GM12891 (cell line): Measurements from ENCODE around the gene AAMP.

Source experiments
- POLR2A ChIP-seq: IDR thresholded peaks from 2 replicates; pipeline ENCODE4 v1.6.1; 2011; ENCODE audit warnings: low read depth, low read length, control low read depth
- POLR2AphosphoS5 ChIP-seq: IDR thresholded peaks from 2 replicates; pipeline ENCODE4 v1.6.1; 2011; ENCODE audit warnings: low read depth, low read length, control low read depth
- SPI1 ChIP-seq: IDR thresholded peaks from 2 replicates; pipeline ENCODE4 v1.6.1; 2011; ENCODE audit warnings: low read depth, low read length, control low read depth
- TAF1 ChIP-seq: IDR thresholded peaks from 2 replicates; pipeline ENCODE4 v1.6.1; 2011; ENCODE audit warnings: low read depth, low read length, control low read depth

DNA sequence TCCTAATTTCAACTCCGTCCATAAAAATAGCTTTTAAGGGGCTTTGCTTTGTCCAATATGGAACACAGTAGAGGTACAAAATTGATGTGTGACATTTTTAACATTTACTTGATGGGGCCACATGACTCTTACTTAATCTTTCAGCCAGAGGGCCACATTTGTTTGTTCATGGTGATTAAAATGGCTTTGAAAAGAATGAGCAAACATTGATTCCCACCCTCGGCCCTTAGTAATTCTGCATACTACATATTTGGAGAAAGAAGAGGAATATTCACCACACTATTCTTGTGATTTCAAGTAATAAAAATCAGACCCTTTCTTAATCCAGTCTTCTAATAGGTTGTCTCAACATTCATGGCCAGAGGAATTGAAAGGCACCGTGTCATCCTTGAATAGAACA lies 35.4 kb downstream of the AAMP start:
- TF ChIP-seq POLR2A (no peak), POLR2AphosphoS5 (no peak), SPI1 (no peak), TAF1 (no peak)
